ENCODE results near the gene BRPF1.

DNA sequence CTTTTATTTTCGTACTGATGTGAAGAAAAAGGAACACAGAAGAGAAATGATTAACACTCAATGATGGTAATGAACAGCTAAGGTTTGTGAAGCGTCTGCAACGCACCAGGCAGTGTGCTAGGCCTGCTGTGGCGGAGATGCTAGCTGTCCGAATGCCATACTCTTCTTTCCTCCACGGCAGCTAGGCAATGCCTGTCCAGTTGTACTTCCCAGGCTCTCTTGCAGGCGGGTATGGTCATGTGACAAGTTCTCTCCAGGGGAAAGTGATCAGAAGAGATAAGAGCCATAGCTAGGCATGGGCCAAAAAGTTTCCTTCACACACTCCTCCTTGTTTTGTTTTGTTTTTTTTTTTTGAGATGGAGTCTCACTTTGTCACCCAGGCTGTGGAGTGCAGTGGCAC, 54.1 kb downstream of the BRPF1 start:
- TF ChIP-seq POLR2AphosphoS5 (IDR thresholded peaks at IDR 0.05; ENCODE audit: low read depth, low read length) (no peak), TAF1 (IDR thresholded peaks at IDR 0.05; ENCODE audit: borderline replicate concordance, insufficient read depth, low read length) (no peak), SIN3A (IDR thresholded peaks at IDR 0.05; ENCODE audit: borderline replicate concordance, insufficient read depth, low read length) (no peak)
- TF ChIP-seq, protein P1, sequence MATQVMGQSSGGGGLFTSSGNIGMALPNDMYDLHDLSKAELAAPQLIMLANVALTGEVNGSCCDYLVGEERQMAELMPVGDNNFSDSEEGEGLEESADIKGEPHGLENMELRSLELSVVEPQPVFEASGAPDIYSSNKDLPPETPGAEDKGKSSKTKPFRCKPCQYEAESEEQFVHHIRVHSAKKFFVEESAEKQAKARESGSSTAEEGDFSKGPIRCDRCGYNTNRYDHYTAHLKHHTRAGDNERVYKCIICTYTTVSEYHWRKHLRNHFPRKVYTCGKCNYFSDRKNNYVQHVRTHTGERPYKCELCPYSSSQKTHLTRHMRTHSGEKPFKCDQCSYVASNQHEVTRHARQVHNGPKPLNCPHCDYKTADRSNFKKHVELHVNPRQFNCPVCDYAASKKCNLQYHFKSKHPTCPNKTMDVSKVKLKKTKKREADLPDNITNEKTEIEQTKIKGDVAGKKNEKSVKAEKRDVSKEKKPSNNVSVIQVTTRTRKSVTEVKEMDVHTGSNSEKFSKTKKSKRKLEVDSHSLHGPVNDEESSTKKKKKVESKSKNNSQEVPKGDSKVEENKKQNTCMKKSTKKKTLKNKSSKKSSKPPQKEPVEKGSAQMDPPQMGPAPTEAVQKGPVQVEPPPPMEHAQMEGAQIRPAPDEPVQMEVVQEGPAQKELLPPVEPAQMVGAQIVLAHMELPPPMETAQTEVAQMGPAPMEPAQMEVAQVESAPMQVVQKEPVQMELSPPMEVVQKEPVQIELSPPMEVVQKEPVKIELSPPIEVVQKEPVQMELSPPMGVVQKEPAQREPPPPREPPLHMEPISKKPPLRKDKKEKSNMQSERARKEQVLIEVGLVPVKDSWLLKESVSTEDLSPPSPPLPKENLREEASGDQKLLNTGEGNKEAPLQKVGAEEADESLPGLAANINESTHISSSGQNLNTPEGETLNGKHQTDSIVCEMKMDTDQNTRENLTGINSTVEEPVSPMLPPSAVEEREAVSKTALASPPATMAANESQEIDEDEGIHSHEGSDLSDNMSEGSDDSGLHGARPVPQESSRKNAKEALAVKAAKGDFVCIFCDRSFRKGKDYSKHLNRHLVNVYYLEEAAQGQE (IDR thresholded peaks at IDR 0.05; ENCODE audit: insufficient read depth in 1 of 2, low read depth in 2 of 2, low read length in 2 of 2): no peak

All from PFSK-1 (cell line).